Brain microvascular endothelial cell (primary cell): ENCODE data around the gene NOS3.

Experiments used
- DNase-seq: peaks from one replicate; pipeline ENCODE4 v3.0.0-alpha.2; 2020
- H3K27ac ChIP-seq: fragments of 250-450 bp; sonication (Bioruptor Pico); 2 replicates; pipeline ENCODE4 v1.5.1; 2020; ENCODE audit warnings: mild to moderate bottlenecking, moderate library complexity
- H3K27me3 ChIP-seq: fragments of 250-450 bp; sonication (Bioruptor Pico); replicated peaks from 2 replicates; pipeline ENCODE4 v1.5.1; 2020; ENCODE audit warnings: mild to moderate bottlenecking
- H3K36me3 ChIP-seq: fragments of 250-450 bp; sonication (Bioruptor Pico); replicated peaks from 2 replicates; pipeline ENCODE4 v1.5.1; 2020; ENCODE audit warnings: mild to moderate bottlenecking
- H3K4me3 ChIP-seq: 2 replicates; pipeline ENCODE4 v1.5.1; 2011; ENCODE audit warnings: low read depth, mild to moderate bottlenecking, control low read depth, low read length, moderate library complexity
- in situ Hi-C: cut with HindIII; loops from 2 replicates; pipeline ENCODE4 v1.10.0; 2017; ENCODE audit warnings: low sequenced_read_pairs, low pct_ligation_motif_present
- TF ChIP-seq, protein P1 (sequence below): IDR thresholded peaks from 2 replicates; pipeline ENCODE4 v1.5.1; 2011; ENCODE audit warnings: low read depth, mild to moderate bottlenecking, moderate library complexity, low read length, control low read depth, inconsistent platforms; ENCODE audit errors: missing control alignments

The NOS3 gene

DNA sequence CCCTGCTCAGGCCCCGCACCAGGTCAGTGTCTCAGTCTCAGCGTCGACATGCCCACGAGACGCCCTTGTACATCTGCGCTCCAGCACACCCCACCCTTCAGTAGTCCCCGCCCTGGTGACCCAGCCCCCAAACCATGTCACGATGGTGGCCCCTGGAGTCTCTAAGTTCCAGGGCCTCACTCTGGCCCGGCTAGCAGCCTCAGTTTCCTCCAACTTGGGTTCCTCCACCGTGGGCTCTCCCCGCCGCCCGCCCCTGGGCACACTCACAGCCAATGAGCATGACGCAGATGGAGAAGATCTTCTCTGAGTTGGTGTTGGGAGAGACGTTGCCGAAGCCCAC is 39.7 kb upstream of the NOS3 start:
- Histone ChIP-seq H3K36me3 (no peaks in the 10 kb centered on the region), H3K27ac (no peak overlapping the region), H3K27me3 (no peaks in the 10 kb centered on the region), H3K4me3 (no peak overlapping the region)
- TF ChIP-seq, protein P1, sequence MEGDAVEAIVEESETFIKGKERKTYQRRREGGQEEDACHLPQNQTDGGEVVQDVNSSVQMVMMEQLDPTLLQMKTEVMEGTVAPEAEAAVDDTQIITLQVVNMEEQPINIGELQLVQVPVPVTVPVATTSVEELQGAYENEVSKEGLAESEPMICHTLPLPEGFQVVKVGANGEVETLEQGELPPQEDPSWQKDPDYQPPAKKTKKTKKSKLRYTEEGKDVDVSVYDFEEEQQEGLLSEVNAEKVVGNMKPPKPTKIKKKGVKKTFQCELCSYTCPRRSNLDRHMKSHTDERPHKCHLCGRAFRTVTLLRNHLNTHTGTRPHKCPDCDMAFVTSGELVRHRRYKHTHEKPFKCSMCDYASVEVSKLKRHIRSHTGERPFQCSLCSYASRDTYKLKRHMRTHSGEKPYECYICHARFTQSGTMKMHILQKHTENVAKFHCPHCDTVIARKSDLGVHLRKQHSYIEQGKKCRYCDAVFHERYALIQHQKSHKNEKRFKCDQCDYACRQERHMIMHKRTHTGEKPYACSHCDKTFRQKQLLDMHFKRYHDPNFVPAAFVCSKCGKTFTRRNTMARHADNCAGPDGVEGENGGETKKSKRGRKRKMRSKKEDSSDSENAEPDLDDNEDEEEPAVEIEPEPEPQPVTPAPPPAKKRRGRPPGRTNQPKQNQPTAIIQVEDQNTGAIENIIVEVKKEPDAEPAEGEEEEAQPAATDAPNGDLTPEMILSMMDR = no peak
- DNase-seq = no peak
- in situ Hi-C loops = no loop called here

DNA sequence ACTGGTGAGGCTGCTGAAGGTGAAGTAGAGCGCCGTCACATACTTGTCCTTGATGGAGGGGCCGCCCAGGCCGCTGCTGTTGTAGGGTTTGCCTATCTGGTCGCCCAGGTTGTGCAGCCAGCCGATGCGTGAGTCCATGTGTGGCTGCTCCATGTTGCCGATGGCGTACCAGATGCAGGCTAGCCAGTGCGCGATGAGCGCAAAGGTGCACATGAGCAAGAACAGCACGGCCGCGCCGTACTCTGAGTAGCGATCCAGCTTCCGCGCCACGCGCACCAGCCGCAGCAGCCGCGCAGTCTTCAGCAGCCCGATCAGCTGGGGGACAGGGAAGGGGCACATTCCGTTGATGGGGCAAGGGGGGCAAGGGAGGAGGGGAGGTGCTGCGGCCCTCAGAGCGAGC is 39.3 kb upstream of the NOS3 start:
- in situ Hi-C loops = no loop called here
- Histone ChIP-seq H3K27me3 (no peaks in the 10 kb centered on the region), H3K4me3 (no peak overlapping the region), H3K36me3 (no peaks in the 10 kb centered on the region), H3K27ac (no peak overlapping the region)
- TF ChIP-seq, protein P1 = no peak
- no peak for DNase-seq

- Histone ChIP-seq H3K27ac (no peak overlapping the region), H3K4me3 (no peak overlapping the region), H3K27me3 (peaks cover 3% of the 10 kb centered on the region), H3K36me3 (no peaks in the 10 kb centered on the region)
- in situ Hi-C loops = no loop called here
- DNase-seq = no peak
- TF ChIP-seq, protein P1 = no peak
Observed at GRCh38 chr7:150952331-150953050, 38.3 kb upstream of the NOS3 start.

DNA sequence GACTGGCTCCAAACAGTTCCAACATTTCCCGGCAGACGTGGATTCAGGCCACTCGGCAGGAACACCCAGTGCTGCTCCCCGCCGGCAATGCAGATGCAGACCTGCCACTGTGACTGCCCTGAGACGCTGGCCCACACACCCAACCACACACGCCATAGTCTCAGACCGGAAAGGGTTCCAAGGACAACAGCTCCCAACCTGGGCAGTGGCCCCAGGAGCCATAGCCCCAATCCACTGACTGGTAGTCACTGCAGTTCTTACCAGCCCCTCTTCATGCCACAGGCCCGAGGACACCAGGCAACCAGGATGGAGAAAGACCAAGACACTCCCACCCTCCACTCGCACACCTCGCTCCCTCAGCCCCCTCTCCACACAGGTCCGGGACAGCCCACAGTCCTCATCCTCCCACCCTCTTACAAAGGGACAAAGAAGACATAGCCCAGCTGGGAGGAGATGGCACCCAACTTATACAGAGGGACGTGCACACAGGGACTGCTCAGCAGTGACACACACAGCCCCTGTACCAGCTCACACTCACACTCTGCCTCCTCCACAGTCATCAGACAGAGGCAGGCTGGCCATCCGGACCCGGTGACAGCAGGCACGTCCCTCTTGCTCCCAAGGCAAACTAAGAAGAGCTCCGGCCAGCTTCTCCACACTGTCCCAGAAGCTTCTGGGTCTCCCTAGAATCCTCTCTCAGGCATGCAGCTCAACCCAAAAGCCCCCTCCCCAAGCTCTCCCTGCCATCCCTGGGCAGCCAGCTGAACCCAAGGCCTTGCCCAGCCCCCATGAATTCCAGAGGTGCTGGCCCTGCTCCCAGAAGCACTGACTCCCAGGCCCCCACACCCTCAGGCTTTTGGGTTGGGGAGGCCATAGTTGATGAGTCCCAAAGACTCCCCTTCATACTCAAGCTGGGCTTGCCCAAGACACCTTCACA is 37.5 kb upstream of the NOS3 start:
- no peak overlapping the region for H3K4me3 ChIP-seq
- no peak overlapping the region for H3K27ac ChIP-seq
- H3K27me3 ChIP-seq = peaks cover 10% of the 10 kb centered on the region
- H3K36me3 ChIP-seq = no peaks in the 10 kb centered on the region
- in situ Hi-C loops = no loop called here
- no peak for DNase-seq
- TF ChIP-seq, protein P1 = no peak

DNA sequence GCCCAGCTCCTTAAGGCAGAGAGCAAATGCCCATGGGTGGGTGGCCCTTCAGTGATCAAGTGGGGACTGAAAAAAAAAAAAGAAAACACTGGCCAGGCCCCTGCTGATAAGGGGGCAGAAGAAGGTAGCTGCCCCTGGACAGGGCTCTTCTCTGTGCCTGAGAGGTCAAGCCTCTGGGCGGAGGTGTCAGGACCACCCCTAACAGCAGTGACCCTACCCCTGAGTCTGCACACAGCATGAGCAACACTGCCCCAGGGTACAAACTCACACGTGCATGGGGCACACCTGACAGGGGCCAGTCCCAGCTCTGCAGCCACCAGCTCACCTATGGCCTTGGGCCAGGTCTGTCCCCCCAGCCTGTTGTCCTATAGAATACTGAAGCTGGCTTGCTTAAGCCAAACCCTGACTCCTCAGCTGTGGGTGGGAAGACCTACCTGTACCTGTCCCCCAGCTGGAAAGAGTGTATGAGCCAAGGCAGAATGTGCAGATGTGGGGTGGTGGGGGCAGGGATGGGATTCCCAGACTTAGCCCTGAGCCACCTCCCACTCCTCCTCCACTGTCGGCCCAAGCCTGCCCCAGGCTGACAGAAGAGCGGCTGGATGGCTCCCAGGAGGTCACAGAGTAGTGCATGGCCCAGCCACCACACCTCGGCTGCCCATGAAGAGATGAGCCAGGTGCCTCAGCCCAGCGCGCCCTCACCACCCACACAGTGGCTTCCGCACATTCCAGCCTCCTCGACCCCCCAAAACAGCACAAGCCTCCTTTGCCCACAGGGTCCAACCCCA is 36.4 kb upstream of the NOS3 start:
- Histone ChIP-seq H3K27me3 (peaks cover 19% of the 10 kb centered on the region), H3K36me3 (no peaks in the 10 kb centered on the region), H3K27ac (no peak overlapping the region), H3K4me3 (no peak overlapping the region)
- in situ Hi-C loops = no loop called here
- DNase-seq = no peak
- TF ChIP-seq, protein P1 = no peak
